GM20431 (cell line): ENCODE measurements around the gene ALMS1.
"Not testable (repeated sequence)": the region's sequence is repeated elsewhere in the genome, so short reads cannot be mapped to it uniquely, and the experiment has no call there.

Source experiments
- in situ Hi-C: fragments of 300-500 bp; cut with MseI, MboI; formaldehyde crosslinking; loops from one replicate; pipeline ENCODE4 v1.15.0; 2020; ENCODE audit warnings: low sequenced_read_pairs; ENCODE audit not compliant: unreplicated experiment

The ALMS1 gene

GRCh38 chr2:73385504-73386341, at the start of gene ALMS1:
TSS of gene ALMS1 (plus strand) at chr2:73385836. CDS start at chr2:73385869, 33 bp downstream.
- in situ Hi-C loops = no loop called here

GRCh38 chr2:73337828-73338227, 47.8 kb upstream of the ALMS1 start:
- in situ Hi-C loops = no loop called here

GRCh38 chr2:73339201-73339600, 46.4 kb upstream of the ALMS1 start:
- in situ Hi-C loops = no loop called here

- in situ Hi-C loops = no loop called here
Measured at GRCh38 chr2:73341039-73341438, 44.6 kb upstream of the ALMS1 start.

GRCh38 chr2:73343992-73344391, 41.6 kb upstream of the ALMS1 start:
- in situ Hi-C loops = no loop called here

GRCh38 chr2:73344747-73345146, 40.9 kb upstream of the ALMS1 start:
- in situ Hi-C loops = not testable (repeated sequence)

GRCh38 chr2:73350035-73350691, 35.5 kb upstream of the ALMS1 start:
- in situ Hi-C loops = no loop called here

- in situ Hi-C loops = no loop called here
Measured at GRCh38 chr2:73356097-73356496, 29.5 kb upstream of the ALMS1 start.

GRCh38 chr2:73359915-73360697, 25.5 kb upstream of the ALMS1 start:
- in situ Hi-C loops = no loop called here

- in situ Hi-C loops = no loop called here
Measured at GRCh38 chr2:73366060-73366459, 19.6 kb upstream of the ALMS1 start.

GRCh38 chr2:73368781-73369180, 16.9 kb upstream of the ALMS1 start:
- in situ Hi-C loops = no loop called here

- in situ Hi-C loops = no loop called here
Measured at GRCh38 chr2:73370348-73370747, 15.3 kb upstream of the ALMS1 start.

GRCh38 chr2:73373344-73373743, 12.3 kb upstream of the ALMS1 start:
- in situ Hi-C loops = no loop called here

GRCh38 chr2:73374269-73374668, 11.4 kb upstream of the ALMS1 start:
- in situ Hi-C loops = no loop called here

- in situ Hi-C loops = no loop called here
Measured at GRCh38 chr2:73376681-73377080, 9.0 kb upstream of the ALMS1 start.

- in situ Hi-C loops = no loop called here
Measured at GRCh38 chr2:73383036-73383435, 2.6 kb upstream of the ALMS1 start.

- in situ Hi-C loops = no loop called here
Measured at GRCh38 chr2:73385123-73385503, 523 bp upstream of the ALMS1 start.

- in situ Hi-C loops = no loop called here
Measured at GRCh38 chr2:73386342-73386868, 769 bp downstream of the ALMS1 start.

- in situ Hi-C loops = no loop called here
Measured at GRCh38 chr2:73386894-73387636, 1.4 kb downstream of the ALMS1 start.
